ENCODE data around the gene GOLGA6L2.

GOLGA6L2 gene, protein sequence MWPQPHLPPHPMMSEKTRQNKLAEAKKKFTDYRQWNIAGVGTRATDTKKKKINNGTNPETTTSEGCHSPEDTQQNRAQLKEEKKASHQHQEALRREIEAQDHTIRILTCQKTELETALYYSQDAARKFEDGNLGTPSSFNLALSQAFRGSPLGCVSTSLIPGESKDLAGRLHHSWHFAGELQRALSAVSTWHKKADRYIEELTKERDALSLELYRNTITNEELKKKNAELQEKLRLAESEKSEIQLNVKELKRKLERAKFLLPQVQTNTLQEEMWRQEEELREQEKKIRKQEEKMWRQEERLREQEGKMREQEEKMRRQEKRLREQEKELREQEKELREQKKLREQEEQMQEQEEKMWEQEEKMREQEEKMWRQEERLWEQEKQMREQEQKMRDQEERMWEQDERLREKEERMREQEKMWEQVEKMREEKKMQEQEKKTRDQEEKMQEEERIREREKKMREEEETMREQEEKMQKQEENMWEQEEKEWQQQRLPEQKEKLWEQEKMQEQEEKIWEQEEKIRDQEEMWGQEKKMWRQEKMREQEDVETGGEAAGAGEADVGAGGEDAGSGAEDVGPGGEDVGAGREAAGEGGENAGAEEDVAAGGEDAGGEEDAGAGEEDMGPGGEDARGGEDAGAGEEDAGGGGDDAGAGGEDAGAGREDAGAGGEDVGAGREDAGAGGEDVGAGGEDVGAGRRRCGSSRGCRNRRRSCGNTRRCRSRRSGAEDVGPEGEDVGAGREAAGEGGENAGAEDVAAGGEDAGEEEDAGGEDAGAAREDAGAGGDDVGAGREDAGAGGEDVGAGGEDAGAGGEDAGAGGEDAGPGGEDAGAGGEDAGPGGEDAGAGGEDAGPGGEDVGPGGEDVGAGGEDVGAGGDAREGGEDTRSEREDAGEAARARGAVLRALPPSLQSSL

DNA sequence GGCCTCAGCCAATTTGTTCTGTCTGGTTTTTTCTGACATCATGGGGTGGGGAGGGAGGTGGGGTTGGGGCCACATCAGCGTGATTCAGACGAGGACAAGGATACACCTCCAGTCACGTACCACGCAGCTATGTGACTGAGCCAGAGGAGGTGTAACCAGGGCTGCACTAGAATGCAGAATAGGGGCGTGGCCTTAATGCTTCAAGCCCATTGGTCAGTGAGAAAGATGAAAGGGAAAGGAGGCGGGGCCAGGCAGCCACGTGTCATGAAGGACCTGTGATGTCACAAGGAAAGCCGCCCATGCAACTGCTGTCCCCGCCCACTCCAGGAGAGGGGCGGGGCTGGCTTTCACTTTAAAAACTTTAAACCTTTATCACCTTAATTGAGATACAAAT, at the start of gene GOLGA6L2:
GOLGA6L2 (minus strand) TSS at position 137 of the 394 bp plus-strand sequence; CDS start at position 75, 62 bp downstream.
- Histone ChIP-seq H3K4me3 (ENCODE audit: low read depth, low read length) (no peak within 1 kb of the TSS), H3K9ac (ENCODE audit: low read length) (no peak within 1 kb of the TSS), H3K27me3 (ENCODE audit: control insufficient read depth, insufficient read depth, low read length) (no peaks in the 10 kb centered on the region), H3K36me3 (ENCODE audit: control insufficient read depth, insufficient read depth, low read length) (no peaks in the 10 kb centered on the region), H3K4me1 (ENCODE audit: control insufficient read depth, insufficient read depth, low read length) (no peaks in the 10 kb centered on the region), H3K27ac (ENCODE audit: low read depth, low read length) (no peak within 1 kb of the TSS), H3K9me3 (ENCODE audit: control insufficient read depth, insufficient read depth, low read depth, low read length) (peaks cover 13% of the 10 kb centered on the region; the same call in 1 of the 2 replicates)

DNA sequence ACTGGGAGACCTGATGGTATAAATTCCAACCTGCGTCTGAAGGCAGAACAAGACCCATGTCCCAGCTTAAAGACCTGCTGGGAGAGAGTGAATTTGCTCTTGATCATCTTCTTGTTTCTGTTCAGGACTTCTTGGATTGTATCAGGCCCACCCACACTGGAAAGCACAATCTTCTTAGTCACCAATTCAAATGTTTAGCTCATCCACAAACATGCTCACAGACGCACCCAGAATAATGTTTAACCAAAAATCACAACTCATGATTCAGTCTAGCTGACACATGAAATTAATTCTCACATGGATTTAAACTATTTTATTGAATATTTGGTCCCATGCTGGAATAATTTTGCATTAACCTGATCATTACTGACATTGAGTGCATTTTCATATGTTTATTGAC, 37.8 kb upstream of the GOLGA6L2 start:
- Histone ChIP-seq H3K4me1 (ENCODE audit: control insufficient read depth, insufficient read depth, low read length) (no peaks in the 10 kb centered on the region), H3K4me3 (ENCODE audit: low read depth, low read length) (no peak overlapping the region), H3K36me3 (ENCODE audit: control insufficient read depth, insufficient read depth, low read length) (no peaks in the 10 kb centered on the region), H3K9me3 (ENCODE audit: control insufficient read depth, insufficient read depth, low read depth, low read length) (no peaks in the 10 kb centered on the region; the same call in 1 of the 2 replicates), H3K9ac (ENCODE audit: low read length) (no peak overlapping the region), H3K27me3 (ENCODE audit: control insufficient read depth, insufficient read depth, low read length) (no peaks in the 10 kb centered on the region), H3K27ac (ENCODE audit: low read depth, low read length) (no peak overlapping the region)

DNA sequence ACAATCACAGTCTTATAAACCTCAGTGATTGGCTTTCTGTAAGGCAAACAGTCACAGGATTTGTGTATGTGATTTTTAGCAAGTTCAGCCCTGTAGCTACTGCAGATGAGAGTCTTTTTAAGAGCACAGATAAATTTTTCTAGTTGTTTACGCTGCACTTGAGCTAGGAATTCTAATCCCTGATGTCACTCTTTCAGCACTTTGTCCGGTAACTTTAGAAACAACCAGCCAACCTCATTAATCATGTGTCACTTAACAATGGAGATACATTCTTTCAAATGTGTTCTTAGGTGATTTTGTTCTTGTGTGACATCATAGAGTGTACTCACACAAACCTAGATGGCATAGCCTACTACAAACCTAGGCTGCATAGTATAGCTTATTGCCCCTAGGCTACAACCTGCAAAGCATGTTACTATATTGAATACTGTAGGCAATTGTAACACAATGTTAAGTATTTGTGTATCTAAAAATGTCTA, 36.8 kb upstream of the GOLGA6L2 start:
- no peaks in the 10 kb centered on the region for H3K4me1 ChIP-seq (ENCODE audit: control insufficient read depth, insufficient read depth, low read length)
- no peaks in the 10 kb centered on the region for H3K27me3 ChIP-seq (ENCODE audit: control insufficient read depth, insufficient read depth, low read length)
- peaks cover 2% of the 10 kb centered on the region; the same call in 1 of the 2 replicates for H3K9me3 ChIP-seq (ENCODE audit: control insufficient read depth, insufficient read depth, low read depth, low read length)
- no peak overlapping the region for H3K9ac ChIP-seq (ENCODE audit: low read length)
- no peak overlapping the region for H3K4me3 ChIP-seq (ENCODE audit: low read depth, low read length)
- H3K27ac ChIP-seq (ENCODE audit: low read depth, low read length): no peak overlapping the region
- no peaks in the 10 kb centered on the region for H3K36me3 ChIP-seq (ENCODE audit: control insufficient read depth, insufficient read depth, low read length)

DNA sequence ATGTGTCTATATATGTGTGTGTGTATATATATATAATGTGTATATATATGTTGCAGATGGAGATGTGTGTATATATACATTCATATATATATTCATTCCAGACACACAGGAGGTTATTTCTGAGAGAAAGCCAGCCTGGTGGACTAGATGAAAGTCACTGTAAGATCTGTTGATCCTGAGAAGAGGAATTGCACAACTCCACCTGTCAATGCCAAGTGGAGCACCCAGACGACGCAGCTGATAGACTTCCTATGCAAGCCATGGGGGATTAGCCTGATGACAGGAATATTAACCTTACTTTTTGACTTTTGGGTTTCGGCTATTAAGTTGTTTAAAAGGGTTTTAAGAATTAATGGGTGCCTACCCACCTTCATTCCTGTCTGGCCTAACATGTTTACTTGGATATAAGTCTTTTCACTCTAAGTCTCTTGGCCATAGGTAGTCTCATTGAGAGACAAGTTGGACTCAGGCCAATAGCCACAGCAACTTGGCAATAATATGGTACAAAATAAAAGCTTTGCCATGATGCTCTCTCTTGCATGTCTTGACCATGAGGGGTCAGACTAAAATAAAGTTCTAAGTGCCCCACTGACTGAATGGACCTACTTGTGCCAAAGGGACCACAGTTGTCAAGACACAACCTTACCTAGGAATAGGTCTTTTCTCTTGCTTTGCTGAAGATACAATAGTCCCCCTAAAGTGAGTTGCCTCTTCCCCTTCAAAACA, 35.9 kb upstream of the GOLGA6L2 start:
- Histone ChIP-seq H3K4me1 (ENCODE audit: control insufficient read depth, insufficient read depth, low read length) (no peaks in the 10 kb centered on the region), H3K9ac (ENCODE audit: low read length) (no peak overlapping the region), H3K27ac (ENCODE audit: low read depth, low read length) (no peak overlapping the region), H3K27me3 (ENCODE audit: control insufficient read depth, insufficient read depth, low read length) (no peaks in the 10 kb centered on the region), H3K36me3 (ENCODE audit: control insufficient read depth, insufficient read depth, low read length) (no peaks in the 10 kb centered on the region), H3K9me3 (ENCODE audit: control insufficient read depth, insufficient read depth, low read depth, low read length) (peaks cover 2% of the 10 kb centered on the region; the same call in 1 of the 2 replicates), H3K4me3 (ENCODE audit: low read depth, low read length) (no peak overlapping the region)

DNA sequence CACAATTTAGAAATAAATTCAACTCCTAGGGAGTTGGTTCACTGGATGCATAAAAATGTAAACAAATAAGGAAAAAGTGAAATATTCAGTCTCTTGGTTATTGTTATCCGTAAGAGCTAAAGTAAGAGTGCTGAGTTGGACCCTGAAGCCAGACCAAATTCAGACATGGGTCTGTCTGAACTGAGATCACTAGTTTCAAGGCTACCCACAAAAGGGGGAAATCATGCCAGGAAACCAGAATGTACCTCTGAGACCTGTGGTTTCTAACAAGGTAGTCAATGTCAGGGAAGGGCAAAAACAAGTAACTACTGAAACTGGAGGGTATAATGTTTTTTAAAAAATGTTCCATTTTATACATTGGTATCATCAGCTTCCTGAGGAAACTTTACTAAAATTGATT, 35.2 kb upstream of the GOLGA6L2 start:
- Histone ChIP-seq H3K27me3 (ENCODE audit: control insufficient read depth, insufficient read depth, low read length) (no peaks in the 10 kb centered on the region), H3K27ac (ENCODE audit: low read depth, low read length) (no peak overlapping the region), H3K9ac (ENCODE audit: low read length) (no peak overlapping the region), H3K4me1 (ENCODE audit: control insufficient read depth, insufficient read depth, low read length) (no peaks in the 10 kb centered on the region), H3K36me3 (ENCODE audit: control insufficient read depth, insufficient read depth, low read length) (no peaks in the 10 kb centered on the region), H3K9me3 (ENCODE audit: control insufficient read depth, insufficient read depth, low read depth, low read length) (peaks cover 2% of the 10 kb centered on the region; the same call in 1 of the 2 replicates), H3K4me3 (ENCODE audit: low read depth, low read length) (no peak overlapping the region)

DNA sequence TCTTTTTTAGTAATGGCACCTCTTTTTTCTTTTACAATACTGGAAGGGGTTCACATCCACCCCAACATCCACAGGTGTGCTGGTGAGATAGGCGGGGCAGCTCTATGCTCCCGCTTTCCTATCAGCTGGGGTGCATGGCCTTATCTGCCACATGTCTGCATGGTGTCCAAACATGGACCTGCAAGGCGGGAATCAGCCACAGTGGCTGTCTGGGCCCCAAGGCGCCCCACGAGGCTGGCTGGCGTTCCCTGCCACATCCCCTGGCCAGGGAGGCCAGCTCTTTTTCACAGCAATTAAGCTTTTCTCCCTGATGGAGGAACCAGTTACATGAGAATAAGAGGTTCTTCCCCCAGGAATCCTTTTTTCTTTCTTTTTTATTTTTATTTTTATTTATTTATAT, 30.9 kb upstream of the GOLGA6L2 start:
- Histone ChIP-seq H3K27ac (ENCODE audit: low read depth, low read length) (no peak overlapping the region), H3K4me3 (ENCODE audit: low read depth, low read length) (no peak overlapping the region), H3K27me3 (ENCODE audit: control insufficient read depth, insufficient read depth, low read length) (no peaks in the 10 kb centered on the region), H3K36me3 (ENCODE audit: control insufficient read depth, insufficient read depth, low read length) (no peaks in the 10 kb centered on the region), H3K9me3 (ENCODE audit: control insufficient read depth, insufficient read depth, low read depth, low read length) (peaks cover 2% of the 10 kb centered on the region; the same call in 1 of the 2 replicates), H3K9ac (ENCODE audit: low read length) (no peak overlapping the region), H3K4me1 (ENCODE audit: control insufficient read depth, insufficient read depth, low read length) (no peaks in the 10 kb centered on the region)

DNA sequence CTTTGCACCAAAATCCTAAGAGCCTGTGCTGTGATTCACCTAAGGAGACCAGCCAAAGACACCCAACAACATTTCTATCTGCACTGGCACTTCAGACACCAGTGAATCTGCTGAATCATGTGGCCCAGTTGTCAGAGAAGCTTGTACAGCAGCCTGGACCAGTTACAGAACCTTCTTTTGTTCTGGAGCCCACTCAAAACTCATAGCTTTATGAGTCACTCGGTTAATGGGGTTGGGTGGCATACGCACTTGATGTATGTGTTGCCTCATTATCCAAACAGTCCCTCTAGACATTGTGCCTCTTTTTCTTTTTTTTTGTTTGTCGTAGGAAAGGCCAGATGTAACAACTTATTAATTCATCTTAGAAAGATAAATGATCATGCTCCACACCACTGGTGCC, 25.6 kb upstream of the GOLGA6L2 start:
- Histone ChIP-seq H3K4me3 (ENCODE audit: low read depth, low read length) (no peak overlapping the region), H3K4me1 (ENCODE audit: control insufficient read depth, insufficient read depth, low read length) (no peaks in the 10 kb centered on the region), H3K36me3 (ENCODE audit: control insufficient read depth, insufficient read depth, low read length) (no peaks in the 10 kb centered on the region), H3K27ac (ENCODE audit: low read depth, low read length) (no peak overlapping the region), H3K9me3 (ENCODE audit: control insufficient read depth, insufficient read depth, low read depth, low read length) (peaks cover 24% of the 10 kb centered on the region; the same call in 1 of the 2 replicates), H3K27me3 (ENCODE audit: control insufficient read depth, insufficient read depth, low read length) (no peaks in the 10 kb centered on the region), H3K9ac (ENCODE audit: low read length) (no peak overlapping the region)

DNA sequence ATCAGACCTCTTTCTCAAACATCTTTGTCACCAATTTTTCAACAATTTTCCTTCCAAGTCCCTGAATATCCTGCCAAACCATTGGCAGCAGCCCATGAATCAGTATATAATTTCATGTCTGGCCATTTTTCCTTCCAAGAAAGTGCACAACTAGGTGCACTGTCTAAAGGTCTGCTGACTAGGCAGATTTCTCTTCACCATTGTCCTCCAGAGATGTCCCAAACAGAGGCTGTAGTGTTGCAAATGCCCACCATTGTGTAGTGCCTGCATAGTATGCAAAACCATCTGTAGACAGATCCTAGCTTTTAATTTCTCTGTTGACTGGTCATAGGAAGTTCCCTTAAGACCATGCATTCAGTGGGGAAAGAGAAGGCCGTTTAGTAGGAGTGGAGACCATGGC, 25.0 kb upstream of the GOLGA6L2 start:
- Histone ChIP-seq H3K27me3 (ENCODE audit: control insufficient read depth, insufficient read depth, low read length) (no peaks in the 10 kb centered on the region), H3K4me1 (ENCODE audit: control insufficient read depth, insufficient read depth, low read length) (no peaks in the 10 kb centered on the region), H3K36me3 (ENCODE audit: control insufficient read depth, insufficient read depth, low read length) (no peaks in the 10 kb centered on the region), H3K9ac (ENCODE audit: low read length) (no peak overlapping the region), H3K9me3 (ENCODE audit: control insufficient read depth, insufficient read depth, low read depth, low read length) (peaks cover 24% of the 10 kb centered on the region; the same call in 1 of the 2 replicates), H3K27ac (ENCODE audit: low read depth, low read length) (no peak overlapping the region), H3K4me3 (ENCODE audit: low read depth, low read length) (no peak overlapping the region)

DNA sequence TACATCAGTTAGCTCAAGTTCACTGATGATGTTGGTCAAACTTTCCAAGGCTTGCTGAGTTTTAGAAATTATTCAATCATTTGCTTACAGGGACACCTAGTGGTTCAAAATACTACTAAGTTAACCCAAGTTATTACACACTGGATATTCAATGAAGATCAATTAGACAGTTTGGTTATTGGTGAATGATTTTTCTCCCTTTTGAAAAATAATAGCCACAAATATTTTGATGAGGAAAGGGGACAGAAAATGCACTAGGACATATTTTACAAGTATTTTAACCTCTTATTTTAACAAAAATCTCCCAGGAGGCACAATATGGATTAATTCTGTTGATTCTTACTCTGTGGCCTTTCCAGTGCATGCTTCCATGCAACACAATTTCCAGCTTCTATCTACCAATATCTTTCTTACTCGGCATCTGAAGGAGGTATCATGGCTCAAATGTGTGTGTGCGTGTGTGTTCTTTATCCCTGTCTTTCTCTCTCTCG, 20.1 kb upstream of the GOLGA6L2 start:
- Histone ChIP-seq H3K4me1 (ENCODE audit: control insufficient read depth, insufficient read depth, low read length) (no peaks in the 10 kb centered on the region), H3K27ac (ENCODE audit: low read depth, low read length) (no peak overlapping the region), H3K4me3 (ENCODE audit: low read depth, low read length) (no peak overlapping the region), H3K9ac (ENCODE audit: low read length) (no peak overlapping the region), H3K27me3 (ENCODE audit: control insufficient read depth, insufficient read depth, low read length) (no peaks in the 10 kb centered on the region), H3K9me3 (ENCODE audit: control insufficient read depth, insufficient read depth, low read depth, low read length) (peaks cover 19% of the 10 kb centered on the region; the same call in 1 of the 2 replicates), H3K36me3 (ENCODE audit: control insufficient read depth, insufficient read depth, low read length) (no peaks in the 10 kb centered on the region)

DNA sequence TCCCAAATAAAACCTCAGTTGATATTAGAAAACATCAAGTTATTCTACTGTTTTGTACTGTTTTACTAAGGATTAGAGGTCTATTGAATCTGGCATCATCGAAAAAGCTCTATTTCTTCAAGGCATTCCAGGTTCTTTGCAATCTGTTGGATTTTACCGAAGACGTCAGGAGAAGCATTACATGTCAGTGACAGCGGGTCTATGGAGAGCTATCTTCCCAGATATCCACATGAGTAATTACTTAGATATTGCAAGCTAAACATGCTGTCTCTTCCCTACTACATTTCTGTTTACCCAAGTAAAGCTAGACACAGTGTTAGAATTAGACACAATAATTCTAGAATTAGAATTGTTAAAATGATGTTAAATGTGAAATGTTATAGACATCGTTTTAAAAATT, 10.8 kb upstream of the GOLGA6L2 start:
- Histone ChIP-seq H3K27ac (ENCODE audit: low read depth, low read length) (no peak overlapping the region), H3K4me1 (ENCODE audit: control insufficient read depth, insufficient read depth, low read length) (no peaks in the 10 kb centered on the region), H3K27me3 (ENCODE audit: control insufficient read depth, insufficient read depth, low read length) (no peaks in the 10 kb centered on the region), H3K9me3 (ENCODE audit: control insufficient read depth, insufficient read depth, low read depth, low read length) (no peaks in the 10 kb centered on the region; the same call in 1 of the 2 replicates), H3K36me3 (ENCODE audit: control insufficient read depth, insufficient read depth, low read length) (no peaks in the 10 kb centered on the region), H3K9ac (ENCODE audit: low read length) (no peak overlapping the region), H3K4me3 (ENCODE audit: low read depth, low read length) (no peak overlapping the region)
